ENCODE measurements around the gene TIMM29.

DNA sequence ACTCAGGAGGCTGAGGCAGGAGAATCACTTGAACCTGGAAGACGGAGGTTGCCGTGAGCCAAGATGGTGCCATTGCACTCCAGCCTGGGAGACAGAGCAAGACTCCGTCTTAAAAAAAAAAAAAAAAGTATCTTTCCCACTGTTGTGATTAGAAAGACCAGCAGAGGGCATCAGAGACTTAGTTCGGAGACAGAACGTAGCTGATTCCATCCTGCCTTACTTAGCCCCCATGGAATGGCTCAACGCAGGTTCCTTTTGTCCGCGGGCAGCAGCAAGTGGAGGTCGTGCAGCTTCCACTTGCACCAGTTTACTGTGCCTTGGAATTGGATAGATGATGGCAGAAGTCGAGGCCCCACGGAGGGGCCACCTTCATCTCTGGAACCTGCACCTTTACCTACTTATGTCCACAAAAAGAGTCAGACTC lies 8.1 kb downstream of the TIMM29 start:
- TF ChIP-seq, protein P1, sequence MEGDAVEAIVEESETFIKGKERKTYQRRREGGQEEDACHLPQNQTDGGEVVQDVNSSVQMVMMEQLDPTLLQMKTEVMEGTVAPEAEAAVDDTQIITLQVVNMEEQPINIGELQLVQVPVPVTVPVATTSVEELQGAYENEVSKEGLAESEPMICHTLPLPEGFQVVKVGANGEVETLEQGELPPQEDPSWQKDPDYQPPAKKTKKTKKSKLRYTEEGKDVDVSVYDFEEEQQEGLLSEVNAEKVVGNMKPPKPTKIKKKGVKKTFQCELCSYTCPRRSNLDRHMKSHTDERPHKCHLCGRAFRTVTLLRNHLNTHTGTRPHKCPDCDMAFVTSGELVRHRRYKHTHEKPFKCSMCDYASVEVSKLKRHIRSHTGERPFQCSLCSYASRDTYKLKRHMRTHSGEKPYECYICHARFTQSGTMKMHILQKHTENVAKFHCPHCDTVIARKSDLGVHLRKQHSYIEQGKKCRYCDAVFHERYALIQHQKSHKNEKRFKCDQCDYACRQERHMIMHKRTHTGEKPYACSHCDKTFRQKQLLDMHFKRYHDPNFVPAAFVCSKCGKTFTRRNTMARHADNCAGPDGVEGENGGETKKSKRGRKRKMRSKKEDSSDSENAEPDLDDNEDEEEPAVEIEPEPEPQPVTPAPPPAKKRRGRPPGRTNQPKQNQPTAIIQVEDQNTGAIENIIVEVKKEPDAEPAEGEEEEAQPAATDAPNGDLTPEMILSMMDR (IDR thresholded peaks at IDR 0.05), result peak; percentile 73
- TF ChIP-seq EZH2 (IDR thresholded peaks at IDR 0.05; ENCODE audit: borderline replicate concordance, insufficient read depth, low read depth, low read length, poor library complexity, severe bottlenecking), result no peak

All from B cell (primary cell).